Astrocyte of the spinal cord (primary cell): Measurements from ENCODE around the gene WNT7B.

Experiments used
- DNase-seq: peaks from one replicate; pipeline ENCODE4 v3.0.0; 2011; ENCODE audit warnings: low read depth, low spot score
- H3K4me3 ChIP-seq: 2 replicates; pipeline ENCODE4 v1.5.1; 2011; ENCODE audit warnings: low read depth, mild to moderate bottlenecking, low read length, moderate library complexity
- CTCF ChIP-seq: IDR thresholded peaks from 2 replicates; pipeline ENCODE4 v1.5.1; 2012; ENCODE audit warnings: low read depth, mild to moderate bottlenecking, low read length, inconsistent platforms
- in situ Hi-C: cut with HindIII; loops from 2 replicates; pipeline ENCODE4 v1.10.0; 2017; ENCODE audit warnings: low sequenced_read_pairs

The WNT7B gene

DNA sequence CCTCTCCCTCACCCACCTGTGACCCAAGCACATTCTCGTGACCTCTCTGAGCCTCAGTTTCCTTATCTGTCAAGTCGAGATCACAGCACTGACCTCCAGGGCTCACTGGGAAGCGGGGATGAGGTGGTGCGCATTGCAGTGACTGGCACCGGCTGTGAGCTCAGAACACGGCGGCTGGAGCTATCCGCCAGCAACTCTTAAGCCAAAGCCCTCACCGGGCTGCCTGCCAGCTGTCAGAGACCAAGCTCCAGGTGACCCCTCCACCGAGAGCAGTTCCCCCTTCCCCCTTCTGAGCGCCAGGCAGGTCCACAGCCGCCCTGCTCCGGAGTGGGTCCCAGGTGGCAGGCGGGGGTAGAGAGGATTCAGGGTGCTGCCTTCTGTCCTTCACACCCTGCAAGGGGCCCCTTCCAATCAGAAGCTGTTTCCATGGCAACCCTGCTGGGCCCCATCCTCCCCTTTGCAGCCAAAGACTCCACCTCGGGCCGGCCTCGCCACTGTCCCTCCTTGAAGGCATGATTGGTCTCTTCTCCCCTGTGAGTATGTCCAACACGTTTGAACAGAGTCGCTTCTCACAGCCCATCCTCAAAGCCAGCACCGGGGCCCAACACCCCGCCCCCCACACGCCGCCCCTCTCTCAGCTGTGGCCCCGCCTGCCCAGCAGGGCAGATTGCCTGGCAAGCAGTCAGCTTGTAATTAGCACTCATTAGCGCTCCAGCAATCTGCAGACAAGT, 98.7 kb downstream of the WNT7B start:
- in situ Hi-C loops: no loop called here
- no peak overlapping the region for H3K4me3 ChIP-seq
- no peak for DNase-seq
- no peak for TF ChIP-seq CTCF

- no peak for DNase-seq
- no peak overlapping the region for H3K4me3 ChIP-seq
- in situ Hi-C loops: no loop called here
- no peak for TF ChIP-seq CTCF
These were observed 99.3 kb downstream of the WNT7B start for GRCh38 chr22:45877651-45878050.

DNA sequence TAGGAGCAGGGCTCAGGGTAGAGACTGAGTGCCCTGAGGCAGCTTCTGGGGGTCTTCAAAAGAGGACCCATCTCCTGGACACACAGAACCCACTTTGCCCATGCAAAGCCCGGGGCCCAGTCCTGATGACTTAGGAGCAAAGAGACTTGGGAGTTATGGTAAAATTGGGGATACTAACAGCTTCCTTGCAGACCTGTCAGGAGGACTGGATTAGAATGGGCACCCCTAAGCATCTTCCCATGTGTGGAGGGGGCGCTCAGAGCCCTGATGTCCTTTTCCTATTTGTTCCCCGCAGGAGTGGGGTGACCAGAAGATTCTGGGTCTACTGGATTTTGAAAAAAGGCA, 100.0 kb downstream of the WNT7B start:
- no peak for DNase-seq
- no peak for TF ChIP-seq CTCF
- in situ Hi-C loops: no loop called here
- no peak overlapping the region for H3K4me3 ChIP-seq

DNA sequence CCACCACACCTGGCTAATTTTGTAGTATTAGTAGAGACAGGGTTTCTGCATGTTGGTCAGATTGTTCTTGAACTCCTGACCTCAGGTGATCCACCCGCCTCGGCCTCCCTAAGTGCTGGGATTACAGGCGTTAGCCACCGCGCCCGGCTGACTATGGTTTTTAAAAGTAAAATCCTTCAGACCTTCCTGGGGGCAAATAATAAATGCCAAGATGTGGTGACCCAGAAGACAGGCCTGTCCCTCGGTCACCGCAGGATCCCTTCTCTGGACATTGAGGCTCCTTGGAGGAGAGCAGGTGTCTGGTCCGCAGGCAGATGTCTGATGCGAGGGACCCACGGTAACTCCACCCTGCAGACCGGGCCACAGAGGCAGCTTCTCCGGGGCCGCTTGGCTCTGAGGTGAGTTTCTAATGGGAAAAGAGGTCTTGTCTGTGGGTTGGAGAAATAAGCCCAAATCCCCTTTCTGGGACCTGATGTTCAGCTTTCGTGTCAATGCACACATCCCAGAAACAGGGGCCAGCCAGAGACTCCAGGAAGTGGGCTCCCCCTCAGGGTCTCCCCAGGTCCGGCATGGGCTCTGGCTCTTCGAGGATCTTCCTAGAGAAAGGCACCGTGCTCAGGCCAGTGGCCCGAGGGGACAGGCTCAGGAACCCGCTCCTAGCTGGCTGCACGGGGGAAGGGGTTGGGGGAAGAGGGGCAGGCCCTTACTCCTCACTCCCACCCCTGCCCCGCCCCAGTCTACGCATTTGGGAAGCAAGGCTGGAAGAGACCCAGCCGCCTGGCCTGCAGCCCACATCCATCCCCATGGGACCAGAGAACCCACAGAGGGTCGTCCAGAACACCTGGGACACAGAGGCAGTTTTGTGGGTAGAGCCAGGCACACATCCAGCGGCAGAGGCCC, 100.6 kb downstream of the WNT7B start:
- DNase-seq: no peak
- no peak overlapping the region for H3K4me3 ChIP-seq
- in situ Hi-C loops: no loop called here
- TF ChIP-seq CTCF: no peak

- H3K4me3 ChIP-seq: no peak overlapping the region
- DNase-seq: no peak
- in situ Hi-C loops: no loop called here
- TF ChIP-seq CTCF: no peak
These were observed 104.2 kb downstream of the WNT7B start for GRCh38 chr22:45872659-45873263.

- in situ Hi-C loops: no loop called here
- H3K4me3 ChIP-seq: no peak overlapping the region
- no peak for TF ChIP-seq CTCF
- no peak for DNase-seq
These were observed 105.2 kb downstream of the WNT7B start for GRCh38 chr22:45871721-45872120.
